ENCODE results near the gene EMP2.

The EMP2 gene

GRCh38 chr16:10609402-10609774 is 29.0 kb upstream of the EMP2 start:
- DNase-seq, result no peak

- no peak for DNase-seq
Observed at GRCh38 chr16:10608687-10609401, 28.4 kb upstream of the EMP2 start.

- DNase-seq, result no peak
Observed at GRCh38 chr16:10607157-10607556, 26.8 kb upstream of the EMP2 start.

- DNase-seq, result no peak
Observed at GRCh38 chr16:10606607-10607006, 26.2 kb upstream of the EMP2 start.

GRCh38 chr16:10605636-10606035 is 25.2 kb upstream of the EMP2 start:
- DNase-seq, result no peak

- DNase-seq, result no peak
Observed at GRCh38 chr16:10601444-10602408, 21.3 kb upstream of the EMP2 start.

- DNase-seq, result no peak
Observed at GRCh38 chr16:10600782-10601443, 20.5 kb upstream of the EMP2 start.

- DNase-seq, result no peak
Observed at GRCh38 chr16:10599626-10600025, 19.2 kb upstream of the EMP2 start.

GRCh38 chr16:10598157-10598556 is 17.8 kb upstream of the EMP2 start:
- DNase-seq, result no peak

GRCh38 chr16:10597187-10597601 is 16.8 kb upstream of the EMP2 start:
- DNase-seq, result no peak

- DNase-seq, result no peak
Observed at GRCh38 chr16:10594312-10594950, 14.0 kb upstream of the EMP2 start.

- DNase-seq, result no peak
Observed at GRCh38 chr16:10592611-10593010, 12.2 kb upstream of the EMP2 start.

GRCh38 chr16:10590342-10590741 is 9.9 kb upstream of the EMP2 start:
- DNase-seq, result no peak

- no peak for DNase-seq
Observed at GRCh38 chr16:10589109-10589508, 8.7 kb upstream of the EMP2 start.

GRCh38 chr16:10587622-10588021 is 7.2 kb upstream of the EMP2 start:
- no peak for DNase-seq

GRCh38 chr16:10584981-10585438 is 4.6 kb upstream of the EMP2 start:
- no peak for DNase-seq

GRCh38 chr16:10583269-10583668 is 2.9 kb upstream of the EMP2 start:
- DNase-seq, result no peak

- no peak for DNase-seq
Observed at GRCh38 chr16:10581507-10581906, 1.1 kb upstream of the EMP2 start.

- DNase-seq, result no peak
Observed at GRCh38 chr16:10580883-10581247, 467 bp upstream of the EMP2 start.

- no peak for DNase-seq
Observed at GRCh38 chr16:10579575-10579964, 828 bp downstream of the EMP2 start.

GRCh38 chr16:10578474-10579316 is 1.7 kb downstream of the EMP2 start:
- no peak for DNase-seq
